Bronchial epithelial cell (primary cell): ENCODE results near the gene PGGT1B. TPM values are rescaled to one million over a fixed set of nuclear protein-coding genes. Genes with fewer than 3 reads are reported as not detected.

Experiments
- DNase-seq: peaks from one replicate; pipeline ENCODE4 v3.0.0-alpha.2; 2010; ENCODE audit warnings: low read depth
- FAIRE-seq: peaks from 2 replicates; lab custom pipeline; 2011; peaks lifted over from hg19 to GRCh38; lab: Jason Lieb, UNC
- H3K27me3 ChIP-seq: 2 replicates; pipeline ENCODE4 v1.5.1; 2011; ENCODE audit warnings: low read length; ENCODE audit not compliant: control insufficient read depth, insufficient read depth
- H3K36me3 ChIP-seq: 2 replicates; pipeline ENCODE4 v1.5.1; 2011; ENCODE audit warnings: low read length; ENCODE audit not compliant: control insufficient read depth, insufficient read depth
- H3K4me3 ChIP-seq: 2 replicates; pipeline ENCODE4 v1.5.1; 2011; ENCODE audit warnings: mild to moderate bottlenecking, low read depth, low read length, control low read depth
- total RNA-seq: library from RNA; depleted of rRNA; stranded (reverse); fragments of >200 nt; gene quantifications from 2 replicates; pipeline ENCODE4 v1.2.1, GENCODE V29; 2014
- TF ChIP-seq, protein P1 (sequence below): IDR thresholded peaks from 2 replicates; pipeline ENCODE4 v1.5.1; 2011; ENCODE audit warnings: mild to moderate bottlenecking, moderate library complexity, low read length, control low read depth, inconsistent platforms; ENCODE audit not compliant: insufficient read depth, severe bottlenecking

PGGT1B gene
- total RNA-seq, 1 donor from 2014 or later: 18.4 TPM

DNA sequence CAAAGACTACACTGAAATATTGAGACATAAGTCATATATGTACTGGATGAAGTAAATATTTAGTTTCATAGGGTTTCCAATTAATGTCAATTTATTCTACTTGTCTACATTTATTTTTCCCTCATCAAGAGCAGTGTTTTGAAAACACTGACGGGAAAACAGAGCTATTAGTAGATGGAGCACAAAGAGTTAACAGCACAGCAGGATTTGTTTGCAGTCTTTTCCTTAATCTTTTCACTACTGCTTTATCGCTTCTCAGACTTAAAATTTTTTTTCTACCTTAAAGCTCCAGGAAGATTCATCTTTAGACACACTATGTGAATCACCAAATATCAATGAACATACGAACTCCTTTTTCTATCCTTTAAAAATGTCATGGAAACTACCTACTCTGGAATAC is 25.6 kb downstream of the PGGT1B start:
- TF ChIP-seq, protein P1, sequence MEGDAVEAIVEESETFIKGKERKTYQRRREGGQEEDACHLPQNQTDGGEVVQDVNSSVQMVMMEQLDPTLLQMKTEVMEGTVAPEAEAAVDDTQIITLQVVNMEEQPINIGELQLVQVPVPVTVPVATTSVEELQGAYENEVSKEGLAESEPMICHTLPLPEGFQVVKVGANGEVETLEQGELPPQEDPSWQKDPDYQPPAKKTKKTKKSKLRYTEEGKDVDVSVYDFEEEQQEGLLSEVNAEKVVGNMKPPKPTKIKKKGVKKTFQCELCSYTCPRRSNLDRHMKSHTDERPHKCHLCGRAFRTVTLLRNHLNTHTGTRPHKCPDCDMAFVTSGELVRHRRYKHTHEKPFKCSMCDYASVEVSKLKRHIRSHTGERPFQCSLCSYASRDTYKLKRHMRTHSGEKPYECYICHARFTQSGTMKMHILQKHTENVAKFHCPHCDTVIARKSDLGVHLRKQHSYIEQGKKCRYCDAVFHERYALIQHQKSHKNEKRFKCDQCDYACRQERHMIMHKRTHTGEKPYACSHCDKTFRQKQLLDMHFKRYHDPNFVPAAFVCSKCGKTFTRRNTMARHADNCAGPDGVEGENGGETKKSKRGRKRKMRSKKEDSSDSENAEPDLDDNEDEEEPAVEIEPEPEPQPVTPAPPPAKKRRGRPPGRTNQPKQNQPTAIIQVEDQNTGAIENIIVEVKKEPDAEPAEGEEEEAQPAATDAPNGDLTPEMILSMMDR: no peak
- H3K27me3 ChIP-seq: no peaks in the 10 kb centered on the region
- FAIRE-seq (no peak), DNase-seq (no peak)
- no peak overlapping the region for H3K4me3 ChIP-seq
- peaks cover 1% of the 10 kb centered on the region for H3K36me3 ChIP-seq

DNA sequence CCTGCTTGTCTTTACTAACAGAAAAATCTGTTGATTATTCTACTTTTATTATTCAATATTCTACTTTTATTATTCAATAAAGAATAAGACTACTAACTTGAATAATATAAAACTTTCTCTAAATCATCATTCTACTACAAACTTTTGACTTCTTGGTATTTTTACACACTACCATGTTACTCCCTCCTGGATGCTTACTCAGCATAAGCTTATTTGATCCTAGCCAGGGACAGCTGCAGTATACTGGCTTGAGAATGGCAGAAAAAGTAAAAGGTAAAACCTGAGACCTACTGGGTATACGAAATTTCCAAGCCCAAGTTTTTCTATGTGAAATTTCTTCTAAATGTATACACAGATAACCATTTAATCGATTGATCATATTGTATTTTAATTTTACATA is 26.1 kb downstream of the PGGT1B start:
- DNase-seq (no peak), FAIRE-seq (no peak)
- TF ChIP-seq, protein P1: no peak
- Histone ChIP-seq H3K36me3 (peaks cover 1% of the 10 kb centered on the region), H3K27me3 (no peaks in the 10 kb centered on the region), H3K4me3 (no peak overlapping the region)

DNA sequence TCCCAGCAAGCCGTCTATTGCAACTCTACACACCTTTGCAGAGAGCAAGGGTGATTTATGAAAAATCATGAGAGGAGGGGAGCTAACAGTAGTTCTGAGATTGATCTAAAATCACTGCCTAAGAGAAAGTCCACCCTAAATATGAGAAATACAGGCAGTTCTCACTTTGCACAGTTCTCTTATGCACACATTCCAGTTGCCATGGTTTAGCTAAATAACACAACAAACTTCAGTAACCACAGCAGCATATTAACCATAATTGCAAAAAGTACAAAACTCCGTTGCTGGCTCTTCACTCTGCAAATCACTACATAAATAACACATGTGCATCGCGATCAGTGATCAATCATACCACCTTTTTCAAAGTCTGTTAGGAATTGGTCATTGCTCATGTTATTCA is 31.1 kb downstream of the PGGT1B start:
- Histone ChIP-seq H3K36me3 (peaks cover 4% of the 10 kb centered on the region), H3K4me3 (no peak overlapping the region), H3K27me3 (no peaks in the 10 kb centered on the region)
- no peak for FAIRE-seq
- TF ChIP-seq, protein P1: no peak
- DNase-seq: no peak

DNA sequence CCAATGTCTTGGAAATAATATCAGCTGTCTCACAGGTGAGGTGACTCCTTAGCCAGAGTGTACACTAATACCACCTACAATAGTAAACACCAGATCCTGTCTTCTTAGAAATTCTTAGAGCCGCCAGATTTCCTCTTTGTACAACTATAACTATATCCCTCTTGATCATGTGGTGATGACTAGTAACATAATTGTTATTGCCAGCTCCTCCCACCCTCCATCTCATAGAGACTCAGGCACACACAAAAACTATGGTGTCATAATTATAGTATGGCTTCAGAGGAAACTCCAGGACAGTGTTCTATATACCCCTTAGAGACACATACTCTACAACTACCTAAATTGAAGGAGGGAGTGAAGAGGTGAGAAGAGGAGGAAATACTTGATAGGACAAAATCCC is 33.1 kb downstream of the PGGT1B start:
- TF ChIP-seq, protein P1: no peak
- Histone ChIP-seq H3K36me3 (peaks cover 4% of the 10 kb centered on the region), H3K4me3 (no peak overlapping the region), H3K27me3 (no peaks in the 10 kb centered on the region)
- DNase-seq: no peak
- no peak for FAIRE-seq

DNA sequence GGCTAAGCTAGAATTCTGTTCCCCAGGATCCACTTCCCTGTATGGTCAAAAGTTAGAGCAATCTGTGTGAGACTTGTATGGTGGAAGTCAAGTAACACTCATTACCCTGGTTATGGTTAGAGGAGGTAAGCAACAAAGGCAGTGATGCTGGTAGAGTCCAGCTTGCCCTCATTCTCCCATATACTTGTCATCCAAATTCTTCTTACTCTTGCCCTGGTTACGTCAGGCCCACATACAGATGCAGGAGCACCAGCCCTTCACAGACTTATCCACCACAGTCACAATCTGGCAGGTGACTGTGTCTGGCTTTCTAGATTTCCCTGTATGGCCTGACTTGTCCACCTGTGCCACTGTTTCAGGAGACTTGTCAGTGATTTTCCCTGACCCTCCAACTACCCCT is 35.4 kb downstream of the PGGT1B start:
- FAIRE-seq: peak; percentile 55

DNA sequence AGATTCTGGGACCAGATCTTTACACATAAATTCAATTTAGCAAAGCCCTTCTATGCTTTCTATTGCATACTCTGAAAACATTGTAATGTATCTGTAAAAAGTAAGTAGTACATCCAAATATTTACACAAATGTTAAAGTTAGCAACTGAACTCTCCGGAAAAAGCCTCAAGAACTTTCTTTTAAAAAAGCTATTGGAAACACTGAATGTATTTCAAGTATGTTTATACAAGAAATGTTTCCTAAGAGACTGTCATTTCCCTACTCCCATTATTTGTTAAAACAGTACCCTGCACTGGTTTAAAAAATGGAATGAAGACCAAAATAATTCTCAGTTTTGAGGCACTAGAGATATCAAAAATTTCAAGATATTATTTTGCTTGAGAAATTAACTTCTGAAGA is 48.1 kb downstream of the PGGT1B start:
- no peaks in the 10 kb centered on the region for H3K36me3 ChIP-seq
- TF ChIP-seq, protein P1: no peak
- no peak for DNase-seq
- no peak for FAIRE-seq
- no peaks in the 10 kb centered on the region for H3K27me3 ChIP-seq
- H3K4me3 ChIP-seq: no peak overlapping the region

More for the DNA sequence above, 35.4 kb downstream of the PGGT1B start:
- H3K36me3 ChIP-seq: peaks cover 4% of the 10 kb centered on the region
- no peaks in the 10 kb centered on the region for H3K27me3 ChIP-seq
- TF ChIP-seq, protein P1: no peak
- no peak overlapping the region for H3K4me3 ChIP-seq
- no peak for DNase-seq
